HepG2 (cell line): Measurements from ENCODE around the gene PNN. TPM values are rescaled to one million over a fixed set of nuclear protein-coding genes. Genes with fewer than 3 reads are reported as not detected.

Source experiments
- FOXP4 ChIP-seq: sonication (generic); formaldehyde crosslinking; IDR thresholded peaks from 2 replicates; pipeline ENCODE4 v1.4.0; 2020; ENCODE audit warnings: missing genetic modification reagents
- GMEB1 ChIP-seq: sonication (generic); formaldehyde crosslinking; IDR thresholded peaks from 2 replicates; pipeline ENCODE4 v1.5.1; 2020; ENCODE audit warnings: missing genetic modification reagents, mild to moderate bottlenecking, borderline replicate concordance
- IKZF5 ChIP-seq: IDR thresholded peaks from 2 replicates; pipeline ENCODE4 v1.6.1; 2018; ENCODE audit warnings: missing genetic modification reagents, mild to moderate bottlenecking, missing compliant biosample characterization
- KLF16 ChIP-seq, 2 experiments: sonication (generic) in 1 of 2; formaldehyde crosslinking in 1 of 2; IDR thresholded peaks; 2 replicates each; pipeline versions ENCODE4 v1.6.1 to v1.8.0; 2016 to 2023; ENCODE audit warnings: missing genetic modification reagents in 2 of 2, missing compliant biosample characterization in 1 of 2
- SOX13 ChIP-seq, 3 experiments: fragments of 450-650 bp in 1 of 3; sonication (generic) in 1 of 3; formaldehyde crosslinking in 1 of 3; IDR thresholded peaks in 2 of 3; conservative IDR thresholded peaks in 1 of 3; 2 replicates each; pipeline versions ENCODE4 v1.5.0 to v1.6.1; 2016 to 2020; ENCODE audit warnings: antibody characterized with exemption in 1 of 3, mild to moderate bottlenecking in 1 of 3, missing compliant biosample characterization in 1 of 3, missing genetic modification reagents in 1 of 3, moderate library complexity in 1 of 3
- SP140L ChIP-seq: sonication (generic); formaldehyde crosslinking; IDR thresholded peaks from 2 replicates; pipeline ENCODE4 v1.4.0; 2020; ENCODE audit warnings: missing genetic modification reagents, borderline replicate concordance
- ZBTB20 ChIP-seq: sonication (generic); formaldehyde crosslinking; IDR thresholded peaks from 2 replicates; pipeline ENCODE4 v1.8.1; 2023; ENCODE audit warnings: missing genetic modification reagents, low read depth, mild to moderate bottlenecking, borderline replicate concordance
- ZFP90 ChIP-seq: sonication (generic); formaldehyde crosslinking; IDR thresholded peaks from 2 replicates; pipeline ENCODE4 v1.8.0; 2022; ENCODE audit warnings: missing genetic modification reagents, mild to moderate bottlenecking, inconsistent platforms, borderline replicate concordance
- ZNF230 ChIP-seq: sonication (generic); formaldehyde crosslinking; IDR thresholded peaks from 2 replicates; pipeline ENCODE4 v1.4.0; 2020; ENCODE audit warnings: mild to moderate bottlenecking, missing genetic modification reagents
- ZNF614 ChIP-seq: IDR thresholded peaks from 2 replicates; pipeline ENCODE4 v1.6.1; 2018; ENCODE audit warnings: missing biosample characterization, missing genetic modification reagents, inconsistent platforms, borderline replicate concordance
- ZNF619 ChIP-seq: sonication (generic); formaldehyde crosslinking; IDR thresholded peaks from 2 replicates; pipeline ENCODE4 v1.4.0; 2020; ENCODE audit warnings: mild to moderate bottlenecking, missing genetic modification reagents
- polyA plus RNA-seq, 8 experiments: library from polyadenylated mRNA; depleted of rRNA in 3 of 8; stranded (reverse) in 7 of 8; unstranded in 1 of 8; fragments of >200 nt; fragmentation: Illumina TruSeq in 4 of 8; extraction: Trizol in 4 of 8; gene quantifications; 2 replicates each; pipeline versions ENCODE4 v1.2.1 to v1.2.3, GENCODE V29; 2011 to 2016; ENCODE audit warnings: low read depth in 4 of 8, missing spikeins in 1 of 8, mixed read lengths in 1 of 8; ENCODE audit not compliant: insufficient read depth in 1 of 8
- total RNA-seq, 5 experiments: library from RNA; depleted of rRNA; stranded (reverse); fragments of >200 nt; fragmentation: Illumina TruSeq; extraction: Trizol; gene quantifications; 2 replicates each; pipeline ENCODE4 v1.2.3, GENCODE V29; 2016; ENCODE audit warnings: low read depth in 1 of 5
- TF ChIP-seq, protein P1 (sequence below): IDR thresholded peaks from 2 replicates; pipeline ENCODE4 v1.4.0; 2020; ENCODE audit warnings: mild to moderate bottlenecking, missing genetic modification reagents
- TF ChIP-seq, protein P2 (sequence below): sonication (generic); formaldehyde crosslinking; IDR thresholded peaks from 2 replicates; pipeline ENCODE4 v1.4.0; 2020; ENCODE audit warnings: low read depth, missing genetic modification reagents

The PNN gene
- total and polyA plus RNA-seq, 2 of the 13 experiments (the other 11 are each of a cell fraction or from before 2014, with no cell fraction given): 58.0 to 214 TPM

DNA sequence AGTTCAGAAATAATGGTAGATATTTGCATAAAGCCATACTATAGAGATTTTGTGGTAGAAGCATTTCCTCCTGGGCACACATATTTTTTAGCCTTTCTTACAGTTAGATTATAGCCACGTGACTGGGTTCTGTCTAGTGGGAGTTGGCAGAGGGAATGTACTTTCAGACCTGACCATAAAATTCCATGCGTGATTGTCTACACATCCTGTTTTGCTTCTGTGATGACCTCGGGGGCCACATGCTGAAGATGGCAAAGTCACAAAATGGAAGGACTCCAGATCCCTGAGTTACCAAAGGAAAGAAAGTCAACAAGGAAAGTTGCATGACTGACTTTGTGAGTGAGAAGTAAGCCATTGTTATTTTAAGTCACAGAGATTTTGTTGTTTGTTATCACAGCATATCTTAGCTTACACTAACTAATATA, 44.0 kb downstream of the PNN start (continued):
- TF ChIP-seq ZBTB20 (CRISPR knock-in tag) (0 out of 2 replicates have a peak, but pooled peaks have one; percentile 18), ZNF614 (CRISPR knock-in tag) (peak; percentile 88; the same call in 1 of the 2 replicates), GMEB1 (CRISPR knock-in tag) (peak; percentile 44; the same call in 1 of the 2 replicates), SP140L (no peak), KLF16 (CRISPR knock-in tag; IDR thresholded peaks at IDR 0.05) (peak in 1 of 2 experiments; percentile 28; a peak in 1 of 4 replicates), SOX13 (IDR thresholded peaks at IDR 0.05) (no peak), SOX13 (CRISPR knock-in tag; conservative IDR thresholded peaks at IDR 0.05 in 1 of 2, IDR thresholded peaks at IDR 0.05 in 1 of 2) (peak in 1 of 2 experiments; percentile 56; a peak in 1 of 4 replicates), IKZF5 (CRISPR knock-in tag) (peak; percentile 21; the same call in 1 of the 2 replicates), ZNF619 (CRISPR knock-in tag) (0 out of 2 replicates have a peak, but pooled peaks have one; percentile 54), ZNF230 (0 out of 2 replicates have a peak, but pooled peaks have one; percentile 65), ZFP90 (CRISPR knock-in tag) (0 out of 2 replicates have a peak, but pooled peaks have one; percentile 53), FOXP4 (peak; percentile 55; the same call in 1 of the 2 replicates)
- TF ChIP-seq, protein P1, sequence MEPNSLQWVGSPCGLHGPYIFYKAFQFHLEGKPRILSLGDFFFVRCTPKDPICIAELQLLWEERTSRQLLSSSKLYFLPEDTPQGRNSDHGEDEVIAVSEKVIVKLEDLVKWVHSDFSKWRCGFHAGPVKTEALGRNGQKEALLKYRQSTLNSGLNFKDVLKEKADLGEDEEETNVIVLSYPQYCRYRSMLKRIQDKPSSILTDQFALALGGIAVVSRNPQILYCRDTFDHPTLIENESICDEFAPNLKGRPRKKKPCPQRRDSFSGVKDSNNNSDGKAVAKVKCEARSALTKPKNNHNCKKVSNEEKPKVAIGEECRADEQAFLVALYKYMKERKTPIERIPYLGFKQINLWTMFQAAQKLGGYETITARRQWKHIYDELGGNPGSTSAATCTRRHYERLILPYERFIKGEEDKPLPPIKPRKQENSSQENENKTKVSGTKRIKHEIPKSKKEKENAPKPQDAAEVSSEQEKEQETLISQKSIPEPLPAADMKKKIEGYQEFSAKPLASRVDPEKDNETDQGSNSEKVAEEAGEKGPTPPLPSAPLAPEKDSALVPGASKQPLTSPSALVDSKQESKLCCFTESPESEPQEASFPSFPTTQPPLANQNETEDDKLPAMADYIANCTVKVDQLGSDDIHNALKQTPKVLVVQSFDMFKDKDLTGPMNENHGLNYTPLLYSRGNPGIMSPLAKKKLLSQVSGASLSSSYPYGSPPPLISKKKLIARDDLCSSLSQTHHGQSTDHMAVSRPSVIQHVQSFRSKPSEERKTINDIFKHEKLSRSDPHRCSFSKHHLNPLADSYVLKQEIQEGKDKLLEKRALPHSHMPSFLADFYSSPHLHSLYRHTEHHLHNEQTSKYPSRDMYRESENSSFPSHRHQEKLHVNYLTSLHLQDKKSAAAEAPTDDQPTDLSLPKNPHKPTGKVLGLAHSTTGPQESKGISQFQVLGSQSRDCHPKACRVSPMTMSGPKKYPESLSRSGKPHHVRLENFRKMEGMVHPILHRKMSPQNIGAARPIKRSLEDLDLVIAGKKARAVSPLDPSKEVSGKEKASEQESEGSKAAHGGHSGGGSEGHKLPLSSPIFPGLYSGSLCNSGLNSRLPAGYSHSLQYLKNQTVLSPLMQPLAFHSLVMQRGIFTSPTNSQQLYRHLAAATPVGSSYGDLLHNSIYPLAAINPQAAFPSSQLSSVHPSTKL (CRISPR knock-in tag): peak; percentile 76
- TF ChIP-seq, protein P2, sequence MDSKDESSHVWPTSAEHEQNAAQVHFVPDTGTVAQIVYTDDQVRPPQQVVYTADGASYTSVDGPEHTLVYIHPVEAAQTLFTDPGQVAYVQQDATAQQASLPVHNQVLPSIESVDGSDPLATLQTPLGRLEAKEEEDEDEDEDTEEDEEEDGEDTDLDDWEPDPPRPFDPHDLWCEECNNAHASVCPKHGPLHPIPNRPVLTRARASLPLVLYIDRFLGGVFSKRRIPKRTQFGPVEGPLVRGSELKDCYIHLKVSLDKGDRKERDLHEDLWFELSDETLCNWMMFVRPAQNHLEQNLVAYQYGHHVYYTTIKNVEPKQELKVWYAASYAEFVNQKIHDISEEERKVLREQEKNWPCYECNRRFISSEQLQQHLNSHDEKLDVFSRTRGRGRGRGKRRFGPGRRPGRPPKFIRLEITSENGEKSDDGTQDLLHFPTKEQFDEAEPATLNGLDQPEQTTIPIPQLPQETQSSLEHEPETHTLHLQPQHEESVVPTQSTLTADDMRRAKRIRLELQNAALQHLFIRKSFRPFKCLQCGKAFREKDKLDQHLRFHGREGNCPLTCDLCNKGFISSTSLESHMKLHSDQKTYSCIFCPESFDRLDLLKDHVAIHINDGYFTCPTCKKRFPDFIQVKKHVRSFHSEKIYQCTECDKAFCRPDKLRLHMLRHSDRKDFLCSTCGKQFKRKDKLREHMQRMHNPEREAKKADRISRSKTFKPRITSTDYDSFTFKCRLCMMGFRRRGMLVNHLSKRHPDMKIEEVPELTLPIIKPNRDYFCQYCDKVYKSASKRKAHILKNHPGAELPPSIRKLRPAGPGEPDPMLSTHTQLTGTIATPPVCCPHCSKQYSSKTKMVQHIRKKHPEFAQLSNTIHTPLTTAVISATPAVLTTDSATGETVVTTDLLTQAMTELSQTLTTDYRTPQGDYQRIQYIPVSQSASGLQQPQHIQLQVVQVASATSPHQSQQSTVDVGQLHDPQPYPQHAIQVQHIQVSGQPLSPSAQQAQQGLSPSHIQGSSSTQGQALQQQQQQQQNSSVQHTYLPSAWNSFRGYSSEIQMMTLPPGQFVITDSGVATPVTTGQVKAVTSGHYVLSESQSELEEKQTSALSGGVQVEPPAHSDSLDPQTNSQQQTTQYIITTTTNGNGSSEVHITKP: no peak
